ENCODE measurements around the gene UGT3A2.
A peak's percentile ranks its signal among the peaks of the same experiment; 100 is the strongest.

UGT3A2 gene

GRCh38 chr5:35999547-35999946, 67.1 kb downstream of the UGT3A2 start:
- DNase-seq: no peak

GRCh38 chr5:35996076-35996475, 70.6 kb downstream of the UGT3A2 start:
- no peak for DNase-seq

- peak; percentile 84 for DNase-seq
Observed at GRCh38 chr5:35990941-35991611, 75.6 kb downstream of the UGT3A2 start, which contains the start of gene UGT3A1. UGT3A1 (minus strand) TSS chr5:35991390; CDS start chr5:35991240, 150 bp downstream.

- DNase-seq: no peak
Observed at GRCh38 chr5:35990520-35990919, 76.2 kb downstream of the UGT3A2 start.

GRCh38 chr5:35988529-35988928, 78.2 kb downstream of the UGT3A2 start:
- DNase-seq: no peak

GRCh38 chr5:35987776-35988175, 78.9 kb downstream of the UGT3A2 start:
- DNase-seq: no peak

Measured in NCI-H1105 treated with DMSO at 0.1 percent for 48 hours (cell line).